Parathyroid adenoma (tissue), 2 donors: ENCODE measurements around the gene TMEM190.

Experiments
- H2AFZ ChIP-seq: fragments of 300-600 bp; sonication (generic); one replicate; pipeline ENCODE4 v1.7.0; 2017; ENCODE audit warnings: antibody characterized with exemption, mild to moderate bottlenecking
- H3K27ac ChIP-seq: fragments of 300-600 bp; sonication (generic); one replicate; pipeline ENCODE4 v1.7.0; 2017
- H3K27me3 ChIP-seq: fragments of 300-600 bp; sonication (generic); one replicate; pipeline ENCODE4 v1.7.0; 2017; ENCODE audit warnings: low read length; ENCODE audit not compliant: control insufficient read depth, insufficient read depth
- H3K36me3 ChIP-seq: fragments of 300-600 bp; sonication (generic); one replicate; pipeline ENCODE4 v1.7.0; 2017; ENCODE audit warnings: low read length; ENCODE audit not compliant: control insufficient read depth, insufficient read depth
- H3K4me1 ChIP-seq: fragments of 300-600 bp; sonication (generic); one replicate; pipeline ENCODE4 v1.7.0; 2017; ENCODE audit warnings: control low read depth
- H3K4me2 ChIP-seq: fragments of 300-600 bp; sonication (generic); one replicate; pipeline ENCODE4 v1.7.0; 2017; ENCODE audit warnings: low read length
- H3K4me3 ChIP-seq: fragments of 300-600 bp; sonication (generic); one replicate; pipeline ENCODE4 v1.7.0; 2017; ENCODE audit warnings: low read depth, low read length
- H3K79me2 ChIP-seq: fragments of 300-600 bp; sonication (generic); one replicate; pipeline ENCODE4 v1.7.0; 2017; ENCODE audit warnings: control low read depth
- H3K9ac ChIP-seq: fragments of 300-600 bp; sonication (generic); one replicate; pipeline ENCODE4 v1.7.0; 2017; ENCODE audit warnings: mild to moderate bottlenecking
- H3K9me3 ChIP-seq: fragments of 300-600 bp; sonication (generic); one replicate; pipeline ENCODE4 v1.7.0; 2017; ENCODE audit warnings: low read length; ENCODE audit not compliant: control insufficient read depth
- TF ChIP-seq, protein P1 (sequence below): fragments of 300-600 bp; sonication (generic); IDR thresholded peaks from one replicate; pipeline ENCODE4 v1.7.0; 2017; ENCODE audit warnings: antibody characterized with exemption, mild to moderate bottlenecking
- donor health status: primary hyperparathyroidism.

TMEM190 gene

DNA sequence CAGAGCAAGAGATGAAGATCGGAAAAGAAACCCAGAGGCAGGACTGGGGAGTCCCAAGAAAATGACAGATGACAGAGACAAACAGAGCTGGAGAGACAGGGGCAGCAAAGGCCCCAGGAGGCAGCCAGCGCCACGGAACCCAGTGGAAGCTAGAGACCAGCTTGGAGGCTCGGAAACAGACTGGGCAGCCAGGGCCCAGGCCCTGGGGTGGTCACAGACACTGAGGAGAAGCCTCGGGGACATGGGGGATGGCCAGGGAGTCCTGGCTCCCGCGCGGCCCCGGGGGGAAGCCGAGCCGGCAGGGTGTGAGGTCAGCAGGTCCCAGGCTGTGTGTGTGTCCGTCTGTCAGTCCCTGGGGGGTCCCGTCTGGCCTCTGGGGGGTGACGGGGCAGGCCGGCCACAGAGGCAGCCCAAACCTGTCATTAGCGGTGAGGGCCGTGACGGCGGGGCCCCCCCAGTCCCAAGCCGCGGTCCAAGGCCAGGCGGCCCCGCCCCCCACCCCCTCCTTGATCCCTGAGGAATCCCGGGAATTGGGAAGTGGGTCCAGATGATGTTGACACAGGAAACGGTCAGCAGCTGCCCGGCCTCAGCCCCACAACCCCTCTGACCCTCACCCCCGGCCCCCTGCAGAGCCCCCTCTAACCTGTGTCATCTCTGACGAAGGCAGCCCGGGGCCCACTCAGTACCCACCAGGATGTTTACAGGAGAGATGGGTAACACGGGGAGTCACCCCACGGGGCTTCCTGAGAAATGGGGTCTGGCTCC, 2.5 kb upstream of the TMEM190 start:
- no peaks in the 10 kb centered on the region for H3K79me2 ChIP-seq
- no peaks in the 10 kb centered on the region for H3K36me3 ChIP-seq
- H3K4me1 ChIP-seq, result no peaks in the 10 kb centered on the region
- H3K9ac ChIP-seq, result no peak overlapping the region
- H3K4me3 ChIP-seq, result no peak overlapping the region
- H3K4me2 ChIP-seq, result no peak overlapping the region
- no peak overlapping the region for H2AFZ ChIP-seq
- TF ChIP-seq, protein P1, sequence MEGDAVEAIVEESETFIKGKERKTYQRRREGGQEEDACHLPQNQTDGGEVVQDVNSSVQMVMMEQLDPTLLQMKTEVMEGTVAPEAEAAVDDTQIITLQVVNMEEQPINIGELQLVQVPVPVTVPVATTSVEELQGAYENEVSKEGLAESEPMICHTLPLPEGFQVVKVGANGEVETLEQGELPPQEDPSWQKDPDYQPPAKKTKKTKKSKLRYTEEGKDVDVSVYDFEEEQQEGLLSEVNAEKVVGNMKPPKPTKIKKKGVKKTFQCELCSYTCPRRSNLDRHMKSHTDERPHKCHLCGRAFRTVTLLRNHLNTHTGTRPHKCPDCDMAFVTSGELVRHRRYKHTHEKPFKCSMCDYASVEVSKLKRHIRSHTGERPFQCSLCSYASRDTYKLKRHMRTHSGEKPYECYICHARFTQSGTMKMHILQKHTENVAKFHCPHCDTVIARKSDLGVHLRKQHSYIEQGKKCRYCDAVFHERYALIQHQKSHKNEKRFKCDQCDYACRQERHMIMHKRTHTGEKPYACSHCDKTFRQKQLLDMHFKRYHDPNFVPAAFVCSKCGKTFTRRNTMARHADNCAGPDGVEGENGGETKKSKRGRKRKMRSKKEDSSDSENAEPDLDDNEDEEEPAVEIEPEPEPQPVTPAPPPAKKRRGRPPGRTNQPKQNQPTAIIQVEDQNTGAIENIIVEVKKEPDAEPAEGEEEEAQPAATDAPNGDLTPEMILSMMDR, result no peak
- H3K27me3 ChIP-seq, result peaks cover 6% of the 10 kb centered on the region
- no peaks in the 10 kb centered on the region for H3K9me3 ChIP-seq
- no peak overlapping the region for H3K27ac ChIP-seq

DNA sequence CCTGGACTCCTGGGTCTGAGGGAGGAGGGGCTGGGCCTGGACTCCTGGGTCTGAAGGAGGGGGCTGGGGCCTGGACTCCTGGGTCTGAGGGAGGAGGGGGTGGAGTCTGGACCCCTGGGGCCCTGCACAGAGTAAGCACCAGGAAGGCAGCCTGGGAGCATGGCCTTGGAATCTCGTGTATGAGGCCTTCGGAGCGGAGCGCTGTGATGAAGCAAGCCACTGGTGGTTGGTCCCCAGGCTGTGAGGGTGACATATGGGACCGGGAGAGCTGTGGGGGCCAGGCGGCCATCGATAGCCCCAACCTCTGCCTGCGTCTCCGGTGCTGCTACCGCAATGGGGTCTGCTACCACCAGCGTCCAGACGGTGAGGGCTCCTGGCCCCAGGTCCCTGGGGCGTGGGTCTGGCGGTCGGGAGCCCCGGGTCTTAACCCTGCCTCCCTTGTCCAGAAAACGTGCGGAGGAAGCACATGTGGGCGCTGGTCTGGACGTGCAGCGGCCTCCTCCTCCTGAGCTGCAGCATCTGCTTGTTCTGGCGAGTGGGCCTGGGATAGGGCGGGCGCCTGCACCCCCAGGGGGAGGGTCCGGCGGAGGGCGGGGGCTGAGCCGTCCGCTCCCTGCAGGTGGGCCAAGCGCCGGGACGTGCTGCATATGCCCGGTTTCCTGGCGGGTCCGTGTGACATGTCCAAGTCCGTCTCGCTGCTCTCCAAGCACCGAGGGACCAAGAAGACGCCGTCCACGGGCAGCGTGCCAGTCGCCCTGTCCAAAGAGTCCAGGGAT, 918 bp downstream of the TMEM190 start:
- Histone ChIP-seq H3K36me3 (no peaks in the 10 kb centered on the region), H3K4me1 (no peaks in the 10 kb centered on the region), H3K4me3 (no peak overlapping the region), H3K27me3 (no peaks in the 10 kb centered on the region), H3K27ac (no peak overlapping the region), H2AFZ (no peak overlapping the region), H3K79me2 (no peaks in the 10 kb centered on the region), H3K4me2 (no peak overlapping the region), H3K9me3 (no peaks in the 10 kb centered on the region), H3K9ac (no peak overlapping the region)
- TF ChIP-seq, protein P1, result no peak

DNA sequence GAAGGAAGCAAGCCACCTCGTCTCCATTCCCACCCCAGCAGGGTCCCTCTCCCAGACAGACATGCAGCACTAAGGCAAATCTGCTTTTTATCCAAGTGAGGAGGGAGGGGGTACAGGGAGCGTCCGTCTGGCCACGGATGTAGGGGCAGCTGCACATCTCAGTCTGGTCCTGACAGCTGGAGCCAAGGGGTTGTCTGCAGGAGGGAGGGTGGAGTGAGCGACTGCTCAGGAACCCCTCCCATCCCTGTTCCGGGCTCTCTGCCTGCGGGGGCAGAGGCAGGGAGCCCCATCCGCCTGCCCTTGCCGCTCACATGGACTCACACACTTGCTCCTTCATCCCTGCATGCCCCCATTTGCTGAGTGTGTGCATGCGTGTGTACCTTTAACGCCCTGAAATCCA, 2.5 kb downstream of the TMEM190 start:
- Histone ChIP-seq H3K4me2 (no peak overlapping the region), H3K4me3 (no peak overlapping the region), H3K79me2 (no peaks in the 10 kb centered on the region), H3K36me3 (no peaks in the 10 kb centered on the region), H2AFZ (no peak overlapping the region), H3K9me3 (no peaks in the 10 kb centered on the region), H3K27ac (no peak overlapping the region), H3K27me3 (no peaks in the 10 kb centered on the region), H3K9ac (no peak overlapping the region), H3K4me1 (no peaks in the 10 kb centered on the region)
- TF ChIP-seq, protein P1, result no peak

DNA sequence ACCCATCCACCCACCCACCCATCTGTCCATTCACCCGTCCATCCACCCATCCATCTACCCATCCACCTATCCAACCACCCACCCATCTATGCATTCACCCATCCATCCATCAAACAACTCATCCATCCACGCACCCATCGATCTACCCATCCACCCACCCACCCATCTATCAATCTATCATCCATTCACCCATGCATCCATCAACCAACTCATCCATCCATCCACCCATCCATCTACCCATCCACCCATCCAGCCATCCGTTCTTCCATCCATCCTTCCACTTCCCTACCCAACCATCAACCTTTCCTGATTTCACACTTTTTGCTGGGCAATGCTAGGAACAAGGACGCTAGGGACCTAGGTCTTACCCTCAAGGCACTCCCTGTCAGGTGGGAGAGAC, 5.4 kb downstream of the TMEM190 start:
- Histone ChIP-seq H3K4me2 (no peak overlapping the region), H3K4me1 (peaks cover 9% of the 10 kb centered on the region), H3K36me3 (no peaks in the 10 kb centered on the region), H2AFZ (no peak overlapping the region), H3K9ac (no peak overlapping the region), H3K4me3 (no peak overlapping the region), H3K9me3 (no peaks in the 10 kb centered on the region), H3K79me2 (peaks cover 12% of the 10 kb centered on the region), H3K27me3 (no peaks in the 10 kb centered on the region), H3K27ac (no peak overlapping the region)
- TF ChIP-seq, protein P1, result no peak
